GM12801 (cell line): ENCODE data around the gene RASAL2.

ENCODE experiments used
- CTCF ChIP-seq: IDR thresholded peaks from one replicate; pipeline ENCODE4 v1.5.1; 2011; ENCODE audit warnings: control low read depth; ENCODE audit not compliant: insufficient read length; ENCODE audit errors: extremely low read depth

Gene RASAL2

GRCh38 chr1:178330848-178331497 lies 237.1 kb downstream of the RASAL2 start:
- no peak for TF ChIP-seq CTCF

- TF ChIP-seq CTCF: no peak
Measured at GRCh38 chr1:178335426-178335825, 241.5 kb downstream of the RASAL2 start.

- no peak for TF ChIP-seq CTCF
Measured at GRCh38 chr1:178337091-178337706, 243.3 kb downstream of the RASAL2 start.

GRCh38 chr1:178339834-178340233 lies 245.9 kb downstream of the RASAL2 start:
- TF ChIP-seq CTCF: no peak

- TF ChIP-seq CTCF: no peak
Measured at GRCh38 chr1:178341261-178341956, 247.5 kb downstream of the RASAL2 start.

- TF ChIP-seq CTCF: no peak
Measured at GRCh38 chr1:178342745-178343144, 248.8 kb downstream of the RASAL2 start.

GRCh38 chr1:178344513-178345091 lies 250.7 kb downstream of the RASAL2 start:
- TF ChIP-seq CTCF: no peak
